Gastroesophageal sphincter (tissue), 4 donors: ENCODE data around the gene EVA1A. TPM values are rescaled to one million over a fixed set of nuclear protein-coding genes. Genes with fewer than 3 reads are reported as not detected.

Experiments used
- ATAC-seq: fragments of 150-250 bp; one replicate; pipeline ENCODE4 v1.9.1; 2016; ENCODE audit warnings: mild to moderate bottlenecking, moderate library complexity
- H3K27ac ChIP-seq, 4 donors: fragments of 200-600 bp; sonication (generic) in 3 of 4; 1 replicate in 3 of 4; 2 replicates in 1 of 4; pipeline ENCODE4 v1.5.1; 2016 to 2019
- H3K27me3 ChIP-seq: fragments of 200-600 bp; sonication (generic); one replicate; pipeline ENCODE4 v1.5.1; 2019
- H3K36me3 ChIP-seq, 2 donors: fragments of 200-600 bp; sonication (generic); one replicate each; pipeline ENCODE4 v1.5.1; 2019; ENCODE audit warnings: control low read depth in 1 of 2
- H3K4me1 ChIP-seq, 3 donors: fragments of 200-600 bp; sonication (generic); 1 replicate in 2 of 3; 2 replicates in 1 of 3; pipeline ENCODE4 v1.5.1; 2016 to 2019; ENCODE audit warnings: control low read depth in 2 of 3
- H3K4me3 ChIP-seq, 2 donors: fragments of 200-600 bp; sonication (generic); one replicate each; pipeline ENCODE4 v1.5.1; 2019; ENCODE audit warnings: mild to moderate bottlenecking in 1 of 2, moderate library complexity in 1 of 2
- H3K9me3 ChIP-seq, 3 donors: fragments of 200-600 bp; sonication (generic); one replicate each; pipeline ENCODE4 v1.5.1; 2017 to 2019; ENCODE audit warnings: control low read depth in 2 of 3
- CTCF ChIP-seq, 4 experiments: fragments of 200-600 bp in 2 of 4; fragments of 450-650 bp in 2 of 4; sonication (generic) in 1 of 4; IDR thresholded peaks; one replicate each; pipeline ENCODE4 v1.5.1; 2017 to 2019; ENCODE audit warnings: antibody characterized with exemption in 4 of 4, mild to moderate bottlenecking in 2 of 4, moderate library complexity in 2 of 4
- EP300 ChIP-seq: sonication (generic); formaldehyde crosslinking; IDR thresholded peaks from one replicate; pipeline ENCODE4 v1.6.1; 2017; ENCODE audit warnings: antibody characterized with exemption, mild to moderate bottlenecking
- POLR2A ChIP-seq, 2 donors: fragments of 450-650 bp; IDR thresholded peaks; one replicate each; pipeline ENCODE4 v1.6.1; 2017; ENCODE audit warnings: antibody characterized with exemption in 2 of 2, mild to moderate bottlenecking in 2 of 2, moderate library complexity in 1 of 2
- POLR2AphosphoS5 ChIP-seq: sonication (generic); formaldehyde crosslinking; IDR thresholded peaks from one replicate; pipeline ENCODE4 v1.6.1; 2017; ENCODE audit warnings: antibody characterized with exemption
- WGBS, 2 donors: methylation state at CpG; one replicate each; pipeline ENCODE4 v1.1.5; 2018; ENCODE audit warnings: low coverage in 1 of 2; 5-methylcytosine and 5-hydroxymethylcytosine counted together
- total RNA-seq, 4 donors: library from RNA; depleted of rRNA; stranded (reverse); fragments of >200 nt; gene quantifications; one replicate each; pipeline ENCODE4 v1.1.0, GENCODE V29; 2016

Gene EVA1A
- total RNA-seq, 4 donors from 2014 or later, result 0.74 TPM; not detected in 3

- Histone ChIP-seq H3K27me3 (peaks cover 40% of the 10 kb centered on the region), H3K27ac (no peak overlapping the region), H3K4me3 (no peak overlapping the region), H3K9me3 (no peaks in the 10 kb centered on the region), H3K4me1 (peaks cover 0 to 12% (median 0%) of the 10 kb centered on the region in 3 donors), H3K36me3 (no peaks in the 10 kb centered on the region)
- ATAC-seq, result no peak
- WGBS, 2 donors, result 82 to 86% methylated on average over 4 of the region's 4 CpGs
- TF ChIP-seq POLR2A (IDR thresholded peaks at IDR 0.05), result no peak
- no peak for TF ChIP-seq EP300
- TF ChIP-seq POLR2AphosphoS5, result no peak
- no peak for TF ChIP-seq CTCF (IDR thresholded peaks at IDR 0.05)
Observed at GRCh38 chr2:75555701-75556100, 5.0 kb downstream of the EVA1A start.

- H3K4me1 ChIP-seq, result no peaks in the 10 kb centered on the region
- no peak for TF ChIP-seq EP300
- TF ChIP-seq POLR2A (IDR thresholded peaks at IDR 0.05), result no peak
- no peak for TF ChIP-seq CTCF (IDR thresholded peaks at IDR 0.05)
- no peak for TF ChIP-seq POLR2AphosphoS5
- no peak overlapping the region for H3K4me3 ChIP-seq
- H3K9me3 ChIP-seq, result no peaks in the 10 kb centered on the region
- peaks cover 23% of the 10 kb centered on the region for H3K27me3 ChIP-seq
- H3K27ac ChIP-seq, result no peak overlapping the region
- no peaks in the 10 kb centered on the region for H3K36me3 ChIP-seq
- ATAC-seq, result no peak
- WGBS, 2 donors, result 84 to 95% methylated on average over 3 of the region's 4 CpGs
Observed at GRCh38 chr2:75553935-75554531, 6.7 kb downstream of the EVA1A start.

- no peaks in the 10 kb centered on the region for H3K36me3 ChIP-seq
- H3K27me3 ChIP-seq, result peaks cover 13% of the 10 kb centered on the region
- no peak for TF ChIP-seq POLR2A (IDR thresholded peaks at IDR 0.05)
- TF ChIP-seq EP300, result no peak
- TF ChIP-seq CTCF (IDR thresholded peaks at IDR 0.05), result no peak
- TF ChIP-seq POLR2AphosphoS5, result no peak
- ATAC-seq, result no peak
- H3K27ac ChIP-seq, result no peak overlapping the region
- no peak overlapping the region for H3K4me3 ChIP-seq
- WGBS, 2 donors, result 71 to 90% methylated on average over 1 of the region's 1 CpG
- H3K4me1 ChIP-seq, result no peaks in the 10 kb centered on the region
- no peaks in the 10 kb centered on the region for H3K9me3 ChIP-seq
Observed at GRCh38 chr2:75552222-75552621, 8.5 kb downstream of the EVA1A start.

GRCh38 chr2:75551434-75551833, 9.3 kb downstream of the EVA1A start:
- Histone ChIP-seq H3K4me3 (no peak overlapping the region), H3K9me3 (no peaks in the 10 kb centered on the region), H3K4me1 (no peaks in the 10 kb centered on the region), H3K36me3 (no peaks in the 10 kb centered on the region), H3K27me3 (peaks cover 5% of the 10 kb centered on the region), H3K27ac (no peak overlapping the region)
- no peak for TF ChIP-seq POLR2A (IDR thresholded peaks at IDR 0.05)
- no peak for ATAC-seq
- WGBS, 2 donors, result 79 to 94% methylated on average over 2 to 3 of the region's 3 CpGs

- TF ChIP-seq EP300, result no peak
- no peak for TF ChIP-seq CTCF (IDR thresholded peaks at IDR 0.05)
- TF ChIP-seq POLR2A (IDR thresholded peaks at IDR 0.05), result no peak
- no peak for TF ChIP-seq POLR2AphosphoS5
- Histone ChIP-seq H3K4me1 (no peaks in the 10 kb centered on the region), H3K36me3 (no peaks in the 10 kb centered on the region), H3K4me3 (no peak overlapping the region), H3K9me3 (no peaks in the 10 kb centered on the region), H3K27ac (no peak overlapping the region), H3K27me3 (no peaks in the 10 kb centered on the region)
- ATAC-seq, result no peak
- WGBS, 2 donors, result 43 to 83% methylated on average over 1 to 2 of the region's 2 CpGs
Observed at GRCh38 chr2:75549401-75550253, 11.1 kb downstream of the EVA1A start.
